Prostate gland (tissue), 2 donors: ENCODE measurements around the gene RIPOR2. TPM values are rescaled to one million over a fixed set of nuclear protein-coding genes. Genes with fewer than 3 reads are reported as not detected.
"Not testable (repeated sequence)": the region's sequence is repeated elsewhere in the genome, so short reads cannot be mapped to it uniquely, and the experiment has no call there.

Experiments used
- DNase-seq: peaks from one replicate; pipeline ENCODE4 v3.0.0-alpha.2; 2019; ENCODE audit warnings: low spot score
- H3K27ac ChIP-seq, 2 donors: fragments of 200-600 bp; sonication (generic); 2 replicates each; pipeline ENCODE4 v1.5.1; 2017 to 2019
- H3K27me3 ChIP-seq: fragments of 200-600 bp; sonication (generic); replicated peaks from 2 replicates; pipeline ENCODE4 v1.5.1; 2019; ENCODE audit not compliant: insufficient read depth
- H3K36me3 ChIP-seq, 2 donors: fragments of 200-600 bp; sonication (generic); 1 replicate in 1 of 2; 2 replicates in 1 of 2; pipeline versions ENCODE4 v1.5.1 to v1.8.1; 2017 to 2019
- H3K4me1 ChIP-seq: fragments of 200-600 bp; sonication (generic); replicated peaks from 2 replicates; pipeline ENCODE4 v1.5.1; 2019
- H3K4me3 ChIP-seq, 2 donors: fragments of 200-600 bp; sonication (generic); 2 replicates each; pipeline ENCODE4 v1.5.1; 2017 to 2019
- H3K9me3 ChIP-seq: fragments of 200-600 bp; sonication (generic); 2 replicates; pipeline ENCODE4 v1.5.1; 2017
- CTCF ChIP-seq, 4 experiments: fragments of 200-600 bp in 2 of 4; fragments of 450-650 bp in 2 of 4; sonication (generic) in 2 of 4; IDR thresholded peaks; 1 replicate in 3 of 4; 2 replicates in 1 of 4; pipeline ENCODE4 v1.5.1; 2016 to 2019; ENCODE audit warnings: antibody characterized with exemption in 4 of 4, mild to moderate bottlenecking in 2 of 4, moderate library complexity in 2 of 4
- POLR2A ChIP-seq: fragments of 450-650 bp; IDR thresholded peaks from one replicate; pipeline ENCODE4 v1.6.1; 2016; ENCODE audit warnings: antibody characterized with exemption, mild to moderate bottlenecking
- POLR2AphosphoS5 ChIP-seq: sonication (generic); formaldehyde crosslinking; IDR thresholded peaks from one replicate; pipeline ENCODE4 v1.6.1; 2017; ENCODE audit warnings: antibody characterized with exemption
- WGBS: methylation state at CpG from one replicate; pipeline ENCODE4 v1.1.5; 2018; 5-methylcytosine and 5-hydroxymethylcytosine counted together
- intact Hi-C: fragments of 100-400 bp; cut with DNase I; formaldehyde crosslinking; loops from one replicate; pipeline ENCODE4 v1.14.2; 2022
- total RNA-seq, 2 donors: library from RNA; depleted of rRNA; stranded (reverse); fragments of >200 nt; gene quantifications; one replicate each; pipeline ENCODE4 v1.1.0, GENCODE V29; 2016

RIPOR2 gene
- total RNA-seq, 2 donors from 2014 or later: 16.1 to 23.7 TPM

DNA sequence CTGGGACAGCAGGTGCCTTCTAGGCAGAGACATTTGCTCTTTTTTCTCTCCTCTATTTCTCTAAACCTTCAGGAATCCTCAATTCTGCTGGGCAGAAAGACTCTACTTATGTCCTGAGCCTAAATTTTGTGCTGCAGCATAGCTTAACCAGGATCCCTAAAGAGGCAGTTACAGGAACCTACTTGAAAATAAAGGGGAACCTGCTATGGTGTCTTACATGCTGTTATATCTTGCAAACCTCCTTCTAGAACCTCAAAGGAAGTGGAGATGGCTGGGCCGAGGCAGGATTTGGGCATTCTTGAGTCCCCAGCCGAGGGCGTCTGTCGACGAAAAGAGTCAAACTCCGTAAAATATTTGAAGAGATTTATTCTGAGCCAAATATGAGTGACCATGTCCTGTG is 178.1 kb downstream of the RIPOR2 start:
- intact Hi-C loops: no loop called here
- 93% methylated on average over 6 of the region's 6 CpGs for WGBS
- Histone ChIP-seq H3K4me1 (no peaks in the 10 kb centered on the region), H3K4me3 (no peak overlapping the region), H3K27me3 (no peaks in the 10 kb centered on the region), H3K9me3 (no peaks in the 10 kb centered on the region), H3K36me3 (no peaks in the 10 kb centered on the region), H3K27ac (no peak overlapping the region)
- TF ChIP-seq CTCF (IDR thresholded peaks at IDR 0.05) (no peak), POLR2AphosphoS5 (no peak), POLR2A (no peak)
- no peak for DNase-seq

DNA sequence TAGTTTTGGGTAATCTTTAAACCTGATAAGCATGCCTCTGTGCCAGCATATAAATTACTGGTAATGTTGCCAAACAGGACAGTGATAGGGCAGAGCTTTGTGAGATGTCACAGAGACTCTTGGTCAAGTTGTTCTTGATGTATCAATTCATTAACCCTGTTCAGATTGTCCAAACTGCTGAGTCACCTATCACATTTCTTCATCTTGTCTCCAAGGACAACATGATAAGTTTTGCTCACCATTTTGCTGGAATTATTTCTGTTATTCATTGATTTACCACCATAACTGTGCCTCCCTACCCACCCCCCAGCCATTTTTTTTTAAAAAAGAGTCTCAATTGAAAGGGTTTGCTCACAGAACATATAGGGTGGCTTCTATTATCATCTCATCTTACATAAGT is 180.5 kb downstream of the RIPOR2 start:
- TF ChIP-seq POLR2A: no peak
- TF ChIP-seq CTCF (IDR thresholded peaks at IDR 0.05): no peak
- no peak for TF ChIP-seq POLR2AphosphoS5
- Histone ChIP-seq H3K36me3 (no peaks in the 10 kb centered on the region), H3K4me1 (no peaks in the 10 kb centered on the region), H3K27me3 (no peaks in the 10 kb centered on the region), H3K4me3 (no peak overlapping the region), H3K9me3 (no peaks in the 10 kb centered on the region), H3K27ac (no peak overlapping the region)
- intact Hi-C loops: no loop called here
- no peak for DNase-seq

DNA sequence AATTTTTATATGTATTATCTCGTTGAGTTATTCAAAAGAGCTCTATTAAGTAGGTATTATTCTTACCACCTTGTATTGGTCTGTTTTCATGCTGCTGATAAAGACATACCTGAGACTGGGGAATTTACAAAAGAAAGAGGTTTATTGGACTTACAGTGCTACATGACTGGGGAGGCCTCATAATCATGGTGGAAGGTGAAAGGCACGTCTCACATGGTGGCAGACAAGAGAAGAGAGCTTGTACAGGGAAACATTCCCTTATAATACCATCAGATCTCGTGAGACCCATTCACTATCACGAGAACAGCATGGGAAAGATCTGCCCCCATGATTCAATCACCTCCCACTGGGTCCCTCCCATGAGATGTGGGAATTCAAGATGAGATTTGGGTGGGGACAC is 181.4 kb downstream of the RIPOR2 start:
- H3K27ac ChIP-seq, H3K4me3 ChIP-seq, H3K9me3 ChIP-seq, H3K27me3 ChIP-seq, intact Hi-C loops, DNase-seq, H3K4me1 ChIP-seq, H3K36me3 ChIP-seq: not testable (repeated sequence)
- 83% methylated on average over 4 of the region's 4 CpGs for WGBS

Other genes with a start within 250 kb of the RIPOR2 start
- gene C6orf62, start 216.8 kb downstream of the RIPOR2 start, total RNA-seq: 100 to 1,000 TPM in 1 of 2 donors, 10 to 100 TPM in 1; 95.1 to 115 TPM
- gene GMNN, start 161.0 kb downstream of the RIPOR2 start, total RNA-seq: 100 to 1,000 TPM in 1 of 2 donors, 1 to 10 TPM in 1; 9.0 to 129 TPM
- gene ARMH2, start 137.0 kb downstream of the RIPOR2 start, total RNA-seq: not detected